Measurements from ENCODE around the gene SSBP3.

Gene SSBP3

GRCh38 chr1:54290506-54291184 is 115.5 kb downstream of the SSBP3 start:
- DNase-seq, result no peak

- no peak for DNase-seq
These were observed 116.4 kb downstream of the SSBP3 start for GRCh38 chr1:54289712-54290233.

- DNase-seq, result peak in 6 of 56 donors; percentile 14 to 34 (median 25)
These were observed 118.4 kb downstream of the SSBP3 start for GRCh38 chr1:54287801-54288211.

- DNase-seq, result peak in 36 of 56 donors; percentile 12 to 57 (median 31)
These were observed 119.0 kb downstream of the SSBP3 start for GRCh38 chr1:54287176-54287650.

GRCh38 chr1:54285815-54286345 is 120.3 kb downstream of the SSBP3 start:
- no peak for DNase-seq

- no peak for DNase-seq
These were observed 121.2 kb downstream of the SSBP3 start for GRCh38 chr1:54284781-54285529.

- DNase-seq, result no peak
These were observed 122.4 kb downstream of the SSBP3 start for GRCh38 chr1:54283635-54284385.

- no peak for DNase-seq
These were observed 123.9 kb downstream of the SSBP3 start for GRCh38 chr1:54282101-54282847.

GRCh38 chr1:54280651-54281050 is 125.5 kb downstream of the SSBP3 start:
- no peak for DNase-seq

GRCh38 chr1:54279457-54279856 is 126.7 kb downstream of the SSBP3 start:
- no peak for DNase-seq

GRCh38 chr1:54278941-54279422 is 127.2 kb downstream of the SSBP3 start:
- no peak for DNase-seq

- DNase-seq, result no peak
These were observed 128.5 kb downstream of the SSBP3 start for GRCh38 chr1:54277451-54278341.

- no peak for DNase-seq
These were observed 129.4 kb downstream of the SSBP3 start for GRCh38 chr1:54276617-54277450.

GRCh38 chr1:54275349-54275748 is 130.8 kb downstream of the SSBP3 start:
- DNase-seq, result peak in 29 of 56 donors; percentile 4 to 54 (median 24)

- DNase-seq, result no peak
These were observed 131.3 kb downstream of the SSBP3 start for GRCh38 chr1:54274881-54275280.

- DNase-seq, result peak in 11 of 56 donors; percentile 12 to 51 (median 17)
These were observed 131.7 kb downstream of the SSBP3 start for GRCh38 chr1:54274448-54274847.

- peak in 5 of 56 donors; percentile 12 to 60 (median 41) for DNase-seq
These were observed 132.4 kb downstream of the SSBP3 start for GRCh38 chr1:54273795-54274163.

GRCh38 chr1:54273092-54273794 is 133.0 kb downstream of the SSBP3 start:
- peak in 52 of 56 donors; percentile 6 to 83 (median 62) for DNase-seq

All from nucleus accumbens (tissue), 56 donors.